H9 (cell line): Measurements from ENCODE around the gene LAMP2. TPM values are rescaled to one million over a fixed set of nuclear protein-coding genes. Genes with fewer than 3 reads are reported as not detected.
"Not testable (repeated sequence)": the region's sequence is repeated elsewhere in the genome, so short reads cannot be mapped to it uniquely, and the experiment has no call there.

ENCODE experiments used
- DNase-seq: peaks from one replicate; pipeline ENCODE4 v3.0.0-alpha.2; 2017
- H2AFZ ChIP-seq: one replicate; pipeline ENCODE4 v1.6.1; 2013; ENCODE audit warnings: mild to moderate bottlenecking, low read length, control low read depth, moderate library complexity
- H2AK5ac ChIP-seq: 2 replicates; pipeline ENCODE4 v1.6.1; 2013; ENCODE audit warnings: low read length, control low read depth, mixed read lengths; ENCODE audit not compliant: insufficient read length
- H2BK120ac ChIP-seq: one replicate; pipeline ENCODE4 v1.6.1; 2013; ENCODE audit warnings: low read depth, mild to moderate bottlenecking, low read length, control low read depth, inconsistent platforms; ENCODE audit not compliant: poor library complexity, severe bottlenecking
- H2BK12ac ChIP-seq: 2 replicates; pipeline ENCODE4 v1.6.1; 2013; ENCODE audit warnings: low read length, control low read depth, mixed read lengths, low read depth; ENCODE audit not compliant: insufficient read length
- H2BK15ac ChIP-seq: 2 replicates; pipeline ENCODE4 v1.6.1; 2013; ENCODE audit warnings: low read depth, low read length, control low read depth
- H2BK20ac ChIP-seq: one replicate; pipeline ENCODE4 v1.6.1; 2013; ENCODE audit warnings: low read depth, mild to moderate bottlenecking, low read length, control low read depth, inconsistent platforms; ENCODE audit not compliant: poor library complexity, severe bottlenecking
- H2BK5ac ChIP-seq: 2 replicates; pipeline ENCODE4 v1.6.1; 2013; ENCODE audit warnings: low read length, control low read depth, mixed read lengths; ENCODE audit not compliant: insufficient read length
- H3K14ac ChIP-seq: 2 replicates; pipeline ENCODE4 v1.6.1; 2013; ENCODE audit warnings: low read length, control low read depth; ENCODE audit not compliant: insufficient read depth
- H3K18ac ChIP-seq: 2 replicates; pipeline ENCODE4 v1.6.1; 2013; ENCODE audit warnings: low read depth, mild to moderate bottlenecking, mixed read lengths, low read length, control low read depth; ENCODE audit not compliant: insufficient read length
- H3K23ac ChIP-seq: 2 replicates; pipeline ENCODE4 v1.6.1; 2013; ENCODE audit warnings: low read length, control low read depth, mixed read lengths, low read depth; ENCODE audit not compliant: insufficient read length
- H3K23me2 ChIP-seq: 2 replicates; pipeline ENCODE4 v1.6.1; 2013; ENCODE audit warnings: low read depth, mild to moderate bottlenecking, mixed read lengths, low read length, control low read depth; ENCODE audit not compliant: insufficient read length, poor library complexity, severe bottlenecking
- H3K27ac ChIP-seq: 2 replicates; pipeline ENCODE4 v1.5.1; 2013; ENCODE audit warnings: low read length, control low read depth, mixed read lengths, low read depth; ENCODE audit not compliant: insufficient read length
- H3K27me3 ChIP-seq: 2 replicates; pipeline ENCODE4 v1.6.1; 2013; ENCODE audit warnings: low read length, control low read depth, inconsistent platforms; ENCODE audit not compliant: insufficient read depth
- H3K4ac ChIP-seq: 2 replicates; pipeline ENCODE4 v1.6.1; 2013; ENCODE audit warnings: low read depth, mild to moderate bottlenecking, control low read depth, inconsistent platforms, low read length, moderate library complexity
- H3K4me1 ChIP-seq: 2 replicates; pipeline ENCODE4 v1.6.1; 2013; ENCODE audit warnings: low read length, control low read depth, inconsistent platforms; ENCODE audit not compliant: insufficient read depth
- H3K4me2 ChIP-seq: 2 replicates; pipeline ENCODE4 v1.6.1; 2013; ENCODE audit warnings: low read length, control low read depth, mixed read lengths; ENCODE audit not compliant: insufficient read length, insufficient read depth
- H3K56ac ChIP-seq: 2 replicates; pipeline ENCODE4 v1.6.1; 2013; ENCODE audit warnings: low read depth, mild to moderate bottlenecking, mixed read lengths, low read length, control low read depth; ENCODE audit not compliant: insufficient read length
- H3K79me1 ChIP-seq: 2 replicates; pipeline ENCODE4 v1.6.1; 2013; ENCODE audit warnings: low read depth, mild to moderate bottlenecking, moderate library complexity, low read length, control low read depth, inconsistent platforms; ENCODE audit not compliant: insufficient read depth, poor library complexity, severe bottlenecking
- H3K79me2 ChIP-seq: 2 replicates; pipeline ENCODE4 v1.6.1; 2013; ENCODE audit warnings: low read length, control low read depth, inconsistent platforms; ENCODE audit not compliant: insufficient read depth
- H3K9ac ChIP-seq: 2 replicates; pipeline ENCODE4 v1.6.1; 2013; ENCODE audit warnings: low read length, control low read depth, mixed read lengths; ENCODE audit not compliant: insufficient read length; ENCODE audit errors: extremely low read depth
- H3K9me3 ChIP-seq: one replicate; pipeline ENCODE4 v1.6.1; 2013; ENCODE audit warnings: low read depth, low read length, inconsistent platforms; ENCODE audit not compliant: control insufficient read depth
- H3T11ph ChIP-seq: one replicate; pipeline ENCODE4 v1.6.1; 2013; ENCODE audit warnings: mild to moderate bottlenecking, low read length, control low read depth, inconsistent platforms
- H4K20me1 ChIP-seq: one replicate; pipeline ENCODE4 v1.6.1; 2013; ENCODE audit not compliant: control insufficient read depth, insufficient read length, insufficient read depth
- H4K5ac ChIP-seq: 2 replicates; pipeline ENCODE4 v1.6.1; 2013; ENCODE audit warnings: low read depth, mild to moderate bottlenecking, mixed read lengths, low read length, control low read depth; ENCODE audit not compliant: insufficient read length
- H4K8ac ChIP-seq: replicated peaks from 2 replicates; pipeline ENCODE4 v1.6.1; 2013; ENCODE audit warnings: low read length, control low read depth, mixed read lengths, low read depth; ENCODE audit not compliant: insufficient read length
- H4K91ac ChIP-seq: 2 replicates; pipeline ENCODE4 v1.6.1; 2013; ENCODE audit warnings: low read depth, mild to moderate bottlenecking, moderate library complexity, mixed read lengths, low read length, control low read depth; ENCODE audit not compliant: insufficient read length
- H3K27ac Mint-ChIP-seq, 3 experiments: 2 replicates in 2 of 3; 3 replicates in 1 of 3; pipeline ENCODE4 v1.8.0; 2020 to 2021; ENCODE audit warnings: mixed read lengths in 3 of 3, mild to moderate bottlenecking in 1 of 3, moderate library complexity in 1 of 3
- H3K27me3 Mint-ChIP-seq: 2 replicates; pipeline ENCODE4 v1.8.0; 2021; ENCODE audit warnings: low read depth, mild to moderate bottlenecking, moderate library complexity, mixed read lengths
- H3K36me3 Mint-ChIP-seq, 3 experiments: 2 replicates in 2 of 3; 3 replicates in 1 of 3; pipeline ENCODE4 v1.8.0; 2020 to 2021; ENCODE audit warnings: low read depth in 3 of 3, mixed read lengths in 3 of 3; ENCODE audit not compliant: insufficient read depth in 1 of 3
- H3K4me1 Mint-ChIP-seq, 2 experiments: 2 replicates each; pipeline ENCODE4 v1.8.0; 2020; ENCODE audit warnings: mixed read lengths in 2 of 2
- H3K4me3 Mint-ChIP-seq, 2 experiments: 2 replicates in 1 of 2; 3 replicates in 1 of 2; pipeline ENCODE4 v1.8.0; 2020 to 2021; ENCODE audit warnings: mild to moderate bottlenecking in 2 of 2, mixed read lengths in 2 of 2, moderate library complexity in 1 of 2
- H3K9me3 Mint-ChIP-seq, 2 experiments: 2 replicates in 1 of 2; 3 replicates in 1 of 2; pipeline ENCODE4 v1.8.0; 2020; ENCODE audit warnings: mild to moderate bottlenecking in 2 of 2, mixed read lengths in 2 of 2, moderate library complexity in 1 of 2
- CTCF ChIP-seq: fragments of 200-600 bp; sonication (generic); conservative IDR thresholded peaks from 3 replicates; pipeline ENCODE4 v1.8.0; 2021; ENCODE audit warnings: antibody characterized with exemption, mild to moderate bottlenecking
- WGBS: extraction: QIAGEN DNeasy Blood & Tissue Kit; methylation state at CpG from one replicate; pipeline ENCODE4 v1.1.7; 2013; ENCODE audit warnings: missing lambda C conversion rate, low lambda C conversion rate, mixed read lengths; ENCODE audit not compliant: insufficient read length; ENCODE audit errors: extremely low coverage; 5-methylcytosine and 5-hydroxymethylcytosine counted together
- total RNA-seq: library from RNA; stranded (reverse); gene quantifications from 2 replicates; pipeline ENCODE4 v1.2.1, GENCODE V29; 2021

Gene LAMP2
- total RNA-seq, 1 experiment from 2014 or later = 27.7 TPM

- TF ChIP-seq CTCF = no peak
- no peak overlapping the region for H3T11ph ChIP-seq
- Mint-ChIP-seq H3K4me1 (no peaks in the 10 kb centered on the region), H3K27ac (no peak overlapping the region), H3K9me3 (peaks cover 53 to 72% of the 10 kb centered on the region in 2 experiments), H3K4me3 (no peak overlapping the region), H3K36me3 (peaks cover 0 to 3% (median 0%) of the 10 kb centered on the region in 3 experiments; a peak in 1 of 7 replicates), H3K27me3 (peaks cover 5% of the 10 kb centered on the region; the same call in 1 of the 2 replicates)
- H3K4me2 ChIP-seq = no peak overlapping the region
- H3K27ac ChIP-seq = no peak overlapping the region
- no peak overlapping the region for H3K23ac ChIP-seq
- no peak overlapping the region for H3K14ac ChIP-seq
- no peak overlapping the region for H2BK120ac ChIP-seq
- peaks cover 34% of the 10 kb centered on the region for H3K9me3 ChIP-seq
- H3K79me1 ChIP-seq = no peaks in the 10 kb centered on the region
- no peaks in the 10 kb centered on the region for H3K4me1 ChIP-seq
- no peaks in the 10 kb centered on the region for H3K79me2 ChIP-seq
- no peak overlapping the region for H2AK5ac ChIP-seq
- no CpG with 5 or more reads among the region's 3 CpGs for WGBS
- H2BK15ac ChIP-seq = no peak overlapping the region
- H2BK20ac ChIP-seq = no peak overlapping the region
- no peak for DNase-seq
- no peak overlapping the region for H3K9ac ChIP-seq
- H2BK12ac ChIP-seq = no peak overlapping the region
- H3K23me2 ChIP-seq = no peaks in the 10 kb centered on the region
- H2AFZ ChIP-seq = no peak overlapping the region
- no peak overlapping the region for H3K4ac ChIP-seq
- H3K56ac ChIP-seq = no peak overlapping the region
- no peak overlapping the region for H2BK5ac ChIP-seq
- no peaks in the 10 kb centered on the region for H3K27me3 ChIP-seq
- no peak overlapping the region for H3K18ac ChIP-seq
- no peaks in the 10 kb centered on the region for H4K20me1 ChIP-seq
- no peak overlapping the region for H4K91ac ChIP-seq
- no peak overlapping the region for H4K5ac ChIP-seq
- no peak overlapping the region for H4K8ac ChIP-seq
Measured at GRCh38 chrX:120474085-120474484, 5.0 kb upstream of the LAMP2 start.

GRCh38 chrX:120469657-120470056, 561 bp upstream of the LAMP2 start:
- not testable (repeated sequence) for H3K4me2 ChIP-seq, H4K91ac ChIP-seq, H4K5ac ChIP-seq, H3K27me3 ChIP-seq, H3K23me2 ChIP-seq, H3K9ac ChIP-seq, DNase-seq, H3K56ac ChIP-seq, H3K36me3 Mint-ChIP-seq, H2BK120ac ChIP-seq, H2BK15ac ChIP-seq, H3K4ac ChIP-seq, H4K8ac ChIP-seq, H3K27ac Mint-ChIP-seq, H3K4me1 Mint-ChIP-seq, H3K27ac ChIP-seq, H3K14ac ChIP-seq, H3K4me1 ChIP-seq, H3K79me2 ChIP-seq, H2AFZ ChIP-seq, H2BK20ac ChIP-seq, H3K27me3 Mint-ChIP-seq, H3T11ph ChIP-seq, H4K20me1 ChIP-seq, H2BK5ac ChIP-seq, H3K23ac ChIP-seq, H2AK5ac ChIP-seq, H3K79me1 ChIP-seq, H3K18ac ChIP-seq, H2BK12ac ChIP-seq
- no CpG with 5 or more reads among the region's 5 CpGs for WGBS
- peaks cover 20% of the 10 kb centered on the region for H3K9me3 ChIP-seq
- peaks cover 52 to 70% of the 10 kb centered on the region in 2 experiments for H3K9me3 Mint-ChIP-seq
- H3K4me3 Mint-ChIP-seq = peak overlapping the region; percentile 41 to 72; a peak in 3 of 5 replicates
